HG03280 (cell line): ENCODE data around the gene KHDRBS2.
"Not testable (repeated sequence)": the region's sequence is repeated elsewhere in the genome, so short reads cannot be mapped to it uniquely, and the experiment has no call there.

ENCODE experiments used
- ATAC-seq: cut with Tn5 transposase; IDR thresholded peaks from one replicate; pipeline ENCODE4 v1.9.1; 2021; ENCODE audit warnings: mild to moderate bottlenecking, moderate library complexity; ENCODE audit not compliant: unreplicated experiment

KHDRBS2 gene

DNA sequence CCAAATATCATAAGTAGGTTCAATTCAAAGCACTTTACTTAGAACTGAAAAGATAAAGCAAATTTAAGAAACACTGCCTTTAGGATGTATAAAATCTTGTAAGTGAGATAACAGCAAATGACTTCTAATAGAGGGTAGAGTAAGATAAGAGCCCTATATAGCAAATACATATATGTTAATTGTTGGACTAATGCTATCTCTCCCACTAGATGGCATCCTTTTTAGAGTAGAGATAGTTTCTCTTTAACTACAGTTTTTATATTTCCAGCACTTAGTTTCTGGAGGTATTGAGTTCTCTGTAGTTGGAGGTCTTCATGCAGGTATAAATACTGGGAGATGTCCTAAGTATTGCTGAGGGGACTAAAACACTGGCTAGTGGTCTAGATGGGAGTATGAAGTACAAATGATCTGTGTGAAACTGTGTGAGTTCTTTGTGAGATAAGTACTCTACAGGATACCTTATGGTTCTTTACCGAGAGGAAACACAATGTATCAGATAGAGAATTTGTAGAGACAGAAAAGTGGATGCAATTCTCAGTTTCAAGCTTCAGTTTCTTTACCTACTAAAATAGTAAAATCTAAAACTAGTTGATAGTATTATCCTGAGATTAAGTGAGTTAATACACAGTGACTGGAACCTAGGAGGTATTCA is 399.3 kb downstream of the KHDRBS2 start:
- no peak for ATAC-seq

DNA sequence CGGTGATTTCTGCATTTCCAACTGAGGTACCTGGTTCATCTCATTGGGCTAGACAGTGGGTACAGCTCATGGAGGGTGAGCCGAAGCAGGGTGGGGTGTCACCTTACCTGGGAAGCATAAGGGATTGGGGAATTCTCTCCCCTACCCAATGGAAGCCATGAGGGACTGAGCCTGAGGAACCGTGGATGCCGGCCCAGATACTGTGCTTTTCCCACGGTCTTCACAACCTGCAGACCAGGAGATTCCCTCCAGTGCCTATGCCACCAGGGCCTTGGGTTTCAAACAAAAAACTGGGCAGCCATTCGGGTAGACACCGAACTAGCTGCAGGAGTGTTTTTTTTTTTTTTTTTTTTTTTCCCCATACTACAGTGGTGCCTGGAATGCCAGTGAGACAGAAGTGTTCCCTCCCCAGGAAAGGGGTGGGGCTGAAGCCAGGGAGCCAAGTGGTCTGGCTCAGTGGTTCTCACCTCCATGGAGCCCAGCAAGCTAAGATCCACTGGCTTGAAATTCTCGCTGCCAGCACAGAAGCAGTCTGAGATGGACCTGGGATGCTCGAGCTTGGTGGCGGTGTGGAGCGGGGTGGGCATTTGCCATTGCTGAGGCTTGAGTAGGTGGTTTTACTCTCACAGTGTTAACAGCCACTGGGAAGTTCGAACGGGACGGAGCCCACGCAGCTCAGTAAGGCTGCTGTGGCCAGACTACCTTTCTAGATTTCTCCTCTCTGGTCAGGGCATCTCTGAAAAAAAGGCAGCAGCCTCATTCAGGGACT is 416.2 kb downstream of the KHDRBS2 start:
- ATAC-seq, result no peak

DNA sequence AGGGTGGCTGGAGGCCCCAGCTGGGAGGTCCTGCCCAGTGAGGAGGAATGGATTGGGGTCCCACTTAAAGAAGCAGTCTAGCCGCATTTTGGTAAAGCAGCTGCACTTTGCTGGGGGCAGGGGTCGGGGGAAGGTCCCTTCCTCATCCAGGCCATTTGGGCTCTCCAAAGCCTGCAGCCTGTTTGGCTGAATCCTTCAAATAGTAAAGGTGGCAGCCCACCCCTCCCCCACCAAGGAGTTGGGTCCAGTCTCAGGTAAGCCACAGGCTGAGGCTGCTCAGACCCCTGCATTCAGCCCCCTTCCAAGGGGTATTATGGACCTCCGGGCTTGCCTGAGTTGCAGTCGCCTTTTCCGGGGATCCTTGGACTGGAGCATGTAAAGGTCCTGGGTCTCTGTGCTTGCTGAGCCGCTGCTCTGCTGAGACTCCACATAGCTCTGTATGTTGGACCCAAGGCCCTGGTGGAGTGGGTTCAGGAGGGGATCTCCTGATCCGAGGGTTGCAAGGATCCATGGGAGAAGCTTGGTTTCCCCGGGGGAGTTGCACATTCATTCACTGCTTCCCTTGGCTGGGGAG is 417.4 kb downstream of the KHDRBS2 start:
- ATAC-seq, result no peak

DNA sequence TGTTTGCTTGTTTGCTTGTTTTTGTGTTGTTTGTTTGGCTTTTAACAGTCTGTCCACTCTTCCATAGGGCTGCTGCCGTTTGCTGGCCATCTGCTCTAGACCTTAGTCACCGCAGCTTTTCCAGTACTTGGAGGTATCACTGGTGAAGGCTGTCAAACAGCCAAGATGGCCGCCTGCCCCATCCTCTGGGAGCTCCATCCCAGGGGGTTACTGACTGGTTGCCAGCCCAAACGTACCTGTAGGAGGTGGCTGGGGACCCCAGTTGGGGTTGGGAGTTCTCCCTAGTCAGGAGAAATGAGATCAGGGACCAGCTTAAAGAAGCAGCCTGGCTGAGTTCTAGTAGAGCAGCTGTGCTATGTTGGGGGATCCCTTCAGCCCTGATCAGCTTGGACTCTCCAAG is 418.4 kb downstream of the KHDRBS2 start:
- ATAC-seq, result no peak

DNA sequence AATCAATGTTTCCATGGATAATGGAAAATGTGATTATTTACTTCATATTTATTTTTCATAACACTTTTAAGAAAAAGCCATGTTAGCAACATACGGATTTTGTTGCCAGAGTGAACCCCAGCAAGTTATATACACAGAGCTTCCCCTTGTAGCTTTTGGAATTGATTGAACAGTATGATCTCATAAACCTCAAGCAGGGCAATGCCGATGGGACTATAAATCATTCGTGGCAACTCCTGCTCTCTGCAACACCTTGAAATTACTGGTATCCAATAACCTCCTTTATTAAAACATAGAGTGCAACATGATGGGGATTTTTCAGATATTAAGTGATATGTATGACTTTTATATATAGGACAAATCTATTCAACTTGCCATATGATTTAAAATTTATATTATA is 428.5 kb downstream of the KHDRBS2 start:
- ATAC-seq, result no peak

DNA sequence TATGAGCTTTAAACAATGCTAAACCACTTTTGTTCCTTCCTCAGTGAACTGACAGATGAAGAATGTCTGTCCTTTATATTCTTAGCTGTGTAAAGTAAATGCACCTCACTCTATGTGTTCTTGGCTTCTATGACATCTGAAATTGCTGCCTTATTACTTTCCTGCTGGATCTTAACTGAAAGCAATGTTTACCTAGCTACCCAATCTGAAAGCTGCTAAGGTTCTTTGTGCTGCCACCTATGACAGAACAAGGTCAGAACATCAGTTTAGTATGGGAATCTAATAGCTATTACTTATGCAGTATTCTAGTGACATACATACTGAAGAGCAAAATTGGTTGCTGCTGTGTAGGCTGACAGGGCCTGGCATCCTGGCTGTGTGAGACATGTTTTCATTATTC is 444.1 kb downstream of the KHDRBS2 start:
- no peak for ATAC-seq

DNA sequence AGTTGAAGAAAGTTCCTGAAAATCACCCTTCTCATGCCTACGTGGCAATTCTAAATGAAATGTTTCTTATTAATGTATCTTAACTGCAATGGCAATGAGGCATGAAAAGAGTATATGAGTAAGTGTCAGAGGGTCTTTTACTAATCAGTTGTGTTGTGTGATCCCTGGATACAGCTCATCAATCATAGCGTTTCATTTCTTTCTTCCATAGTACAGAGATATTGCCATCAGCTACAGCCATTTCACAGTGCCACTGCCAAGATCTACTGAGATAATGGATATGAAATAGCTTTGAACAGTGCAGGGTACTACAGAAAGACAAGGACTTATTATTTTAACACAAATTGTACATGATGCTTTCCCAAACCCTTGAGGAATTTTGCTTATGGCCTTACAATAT is 450.8 kb downstream of the KHDRBS2 start:
- no peak for ATAC-seq

DNA sequence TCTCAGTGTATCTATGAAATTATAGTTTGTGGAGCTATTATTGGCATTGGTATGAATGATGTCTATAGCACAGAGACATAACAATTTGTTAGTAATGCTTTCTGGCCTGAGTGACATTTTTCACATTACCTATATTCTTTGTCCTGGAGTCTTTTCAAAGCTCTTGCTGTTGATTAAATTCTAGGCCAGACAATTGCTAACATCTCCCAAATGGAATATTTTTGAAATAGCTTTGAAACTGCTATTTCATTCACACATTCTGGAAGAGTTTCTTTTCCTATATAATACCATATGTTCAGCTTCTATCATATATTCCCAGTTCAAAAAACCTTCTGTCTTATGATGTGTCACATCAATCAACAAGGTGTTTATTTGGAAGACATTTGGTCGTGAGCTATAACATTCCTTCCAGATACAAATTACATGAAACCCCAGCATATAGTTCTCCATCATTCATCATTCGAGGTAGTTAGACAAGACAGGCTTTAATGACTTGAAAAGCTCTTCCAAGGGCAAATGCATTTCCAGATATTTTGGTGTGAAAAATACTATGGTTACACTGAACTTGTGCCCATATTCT is 452.8 kb downstream of the KHDRBS2 start:
- ATAC-seq, result no peak

DNA sequence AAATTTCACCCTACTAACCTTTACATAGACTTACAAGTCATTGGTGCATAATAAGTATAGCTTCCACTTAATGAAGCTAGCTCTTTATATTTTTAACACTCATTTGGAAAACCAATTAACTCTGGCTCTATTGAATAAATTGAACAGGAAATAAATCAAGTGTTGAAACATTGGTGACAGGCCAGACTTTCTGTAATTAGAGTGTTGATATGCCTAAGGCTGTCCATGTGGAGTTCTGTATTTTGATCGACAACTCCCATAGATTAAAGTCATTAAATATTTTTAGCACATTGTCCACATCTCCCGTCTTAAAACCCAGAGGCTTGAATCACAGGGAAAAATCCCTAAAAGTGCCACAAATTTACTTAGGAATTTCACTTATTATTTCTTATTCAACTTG is 468.3 kb downstream of the KHDRBS2 start:
- no peak for ATAC-seq

DNA sequence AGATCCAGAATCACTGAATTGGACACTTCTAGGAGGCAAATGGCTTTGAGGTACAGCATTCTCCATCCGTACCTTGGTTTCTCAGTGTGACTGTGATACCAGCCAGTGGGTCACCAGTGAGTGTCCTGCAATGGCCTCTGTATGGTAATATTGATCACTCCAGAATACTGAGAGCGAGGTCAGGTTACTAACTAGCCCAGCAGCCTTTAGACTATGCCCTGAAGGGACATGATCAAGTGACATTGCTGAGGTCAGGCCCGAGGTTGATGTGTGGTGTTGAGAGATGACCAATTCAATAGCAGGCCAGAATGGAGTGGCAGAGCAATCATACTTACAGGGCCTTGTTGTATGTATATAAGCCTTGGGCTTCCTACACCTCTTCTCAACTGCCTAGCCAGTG is 476.0 kb downstream of the KHDRBS2 start:
- no peak for ATAC-seq

DNA sequence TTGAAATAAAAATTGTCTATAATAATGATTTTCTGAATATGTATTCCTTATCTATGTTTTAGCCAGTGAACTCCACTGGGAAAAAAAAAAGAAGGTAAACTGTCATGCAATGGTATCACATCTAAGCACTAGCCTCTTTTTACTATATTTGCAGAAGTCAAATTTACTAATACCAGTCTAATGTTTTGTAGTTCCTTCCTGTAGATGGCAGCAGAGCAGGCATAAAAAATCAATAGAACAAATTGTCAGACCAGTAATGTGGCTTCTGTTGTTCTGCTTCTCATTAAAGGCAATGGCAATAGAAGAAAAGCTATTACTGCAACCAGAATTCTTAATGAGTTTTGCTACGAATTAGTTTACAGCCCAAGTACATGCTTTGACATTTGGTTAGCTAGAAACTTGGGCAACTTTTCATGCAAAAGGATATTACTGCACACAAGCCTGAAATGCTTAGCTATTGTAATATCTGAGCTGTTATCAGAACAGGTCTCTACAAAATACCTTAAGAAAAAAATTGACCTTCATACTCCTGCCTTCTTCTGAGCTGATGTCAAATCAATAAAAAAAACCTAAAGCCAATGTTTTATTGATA is 476.9 kb downstream of the KHDRBS2 start:
- no peak for ATAC-seq

DNA sequence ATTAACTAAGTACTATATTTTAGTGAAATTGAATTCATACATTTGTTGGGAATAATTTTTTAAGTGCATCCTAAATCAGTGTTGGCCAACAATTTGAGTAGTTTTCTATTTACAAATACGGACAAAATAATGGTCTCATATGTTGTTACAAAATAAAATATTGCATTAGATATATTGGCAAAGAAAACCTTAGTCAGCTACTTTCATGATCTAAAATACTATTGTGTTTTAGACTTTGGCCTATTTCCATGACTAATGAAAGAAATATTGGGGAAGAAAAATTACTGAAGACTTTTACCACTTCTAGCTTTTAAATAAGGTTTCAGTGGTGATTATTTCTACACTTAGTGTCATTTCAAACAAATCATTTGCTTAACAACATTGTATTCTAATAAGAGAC is 498.0 kb downstream of the KHDRBS2 start:
- no peak for ATAC-seq

DNA sequence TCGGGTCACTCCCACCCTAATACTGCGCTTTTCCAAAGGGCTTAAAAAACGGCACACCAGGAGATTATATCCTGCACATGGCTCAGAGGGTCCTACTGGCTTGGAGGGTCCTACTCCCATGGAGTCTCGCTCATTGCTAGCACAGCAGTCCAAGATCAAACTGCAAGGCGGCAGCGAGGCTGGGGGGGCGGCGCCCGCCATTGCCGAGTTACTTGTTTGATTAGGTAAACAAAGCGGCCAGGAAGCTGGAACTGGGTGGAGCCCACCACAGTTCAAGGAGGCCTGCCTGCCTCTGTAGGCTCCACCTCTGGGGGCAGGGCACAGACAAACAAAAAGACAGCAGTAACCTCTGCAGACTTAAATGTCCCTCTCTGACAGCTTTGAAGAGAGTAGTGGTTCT is 516.6 kb downstream of the KHDRBS2 start:
- ATAC-seq, result not testable (repeated sequence)

DNA sequence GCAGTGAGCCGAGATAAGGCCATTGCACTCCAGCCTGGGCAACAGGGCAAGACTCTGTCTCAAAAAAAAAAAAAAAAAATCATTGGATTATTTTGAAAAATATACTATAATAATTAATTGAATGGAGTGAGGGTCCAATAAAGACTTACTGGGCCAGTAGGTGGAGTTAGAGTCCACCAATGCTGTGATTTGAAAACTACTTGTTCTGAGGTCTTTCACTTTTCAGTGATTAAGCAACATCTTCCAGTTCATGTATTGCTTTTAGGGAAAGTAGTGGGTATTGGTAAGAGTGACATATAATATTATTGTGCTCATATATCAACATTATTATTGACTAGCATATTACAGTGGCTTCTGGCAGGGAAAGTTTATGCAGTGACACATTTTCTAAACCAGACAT is 530.3 kb downstream of the KHDRBS2 start:
- ATAC-seq, result no peak

DNA sequence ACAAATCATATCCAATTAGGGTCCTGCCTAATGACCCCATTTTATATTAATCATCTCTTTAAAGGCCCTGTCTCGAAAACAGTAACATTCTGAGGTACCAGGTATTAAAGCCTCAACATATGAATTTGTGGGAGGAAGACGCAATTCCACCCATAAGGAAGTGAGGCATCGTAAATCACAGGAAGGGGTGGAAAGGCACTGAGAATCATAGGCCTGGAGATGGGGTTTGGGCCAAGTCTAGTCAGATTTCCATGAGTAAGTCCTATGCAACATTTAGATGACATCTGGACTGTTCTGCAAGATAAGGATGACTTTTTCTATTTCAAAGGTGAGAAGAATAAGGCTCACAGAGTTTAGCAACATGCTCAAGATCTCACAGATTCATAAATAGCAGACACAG is 534.0 kb downstream of the KHDRBS2 start:
- no peak for ATAC-seq

DNA sequence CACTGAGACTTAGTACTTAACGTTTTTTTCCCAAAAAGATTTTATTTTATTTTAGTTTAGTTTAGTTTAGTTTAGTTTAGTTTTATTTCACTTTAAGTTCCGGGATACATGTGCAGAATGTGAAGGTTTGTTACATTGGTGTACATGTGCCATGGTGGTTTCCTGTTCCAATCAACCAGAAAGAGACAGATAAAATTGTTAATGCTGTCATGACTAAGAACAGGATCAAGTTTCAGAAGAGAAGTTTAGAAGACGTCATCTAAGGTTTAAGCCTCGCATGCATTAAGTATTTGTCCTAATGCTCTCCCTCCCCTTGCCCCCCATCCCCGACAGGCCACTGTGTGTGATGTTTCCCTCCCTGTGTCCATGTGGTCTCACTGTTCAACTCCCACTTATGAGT is 540.0 kb downstream of the KHDRBS2 start:
- no peak for ATAC-seq

DNA sequence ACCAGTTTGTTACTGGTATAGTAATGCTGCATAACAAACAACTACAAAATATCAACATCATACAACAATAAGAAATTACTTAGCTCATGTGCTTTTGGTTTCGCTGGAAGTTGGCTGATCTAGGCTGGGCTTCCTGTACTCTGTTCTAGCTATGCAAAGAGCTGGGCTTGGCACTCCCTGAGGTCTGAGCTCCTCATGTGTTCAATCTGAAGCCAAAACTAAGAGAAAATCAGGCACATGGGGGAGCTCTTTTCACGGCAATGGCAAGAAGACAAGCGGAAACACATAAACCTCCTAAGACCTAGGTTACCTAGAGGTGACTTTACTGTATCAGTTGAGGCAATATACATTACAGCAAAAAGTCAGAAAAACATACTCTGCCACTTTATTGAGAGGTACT is 574.2 kb downstream of the KHDRBS2 start:
- ATAC-seq, result no peak

DNA sequence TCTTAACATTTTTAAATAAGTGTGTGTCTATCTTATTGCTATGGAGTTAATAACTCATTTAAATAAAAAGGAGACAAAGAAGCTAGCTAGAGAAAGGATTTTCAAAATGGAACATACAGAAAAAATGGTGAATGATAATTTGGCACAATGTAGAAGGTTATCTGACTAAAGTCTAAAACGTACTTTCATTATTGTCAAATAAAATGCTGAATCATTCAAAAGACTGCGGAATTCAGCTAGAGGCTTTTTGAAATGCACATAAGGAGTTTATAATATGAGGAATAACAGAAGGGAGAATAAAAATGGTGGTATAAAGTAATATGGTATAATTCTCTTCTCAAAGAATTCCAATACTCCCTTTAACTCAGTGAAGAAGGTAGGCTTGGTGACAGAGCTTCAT is 597.9 kb downstream of the KHDRBS2 start:
- no peak for ATAC-seq

DNA sequence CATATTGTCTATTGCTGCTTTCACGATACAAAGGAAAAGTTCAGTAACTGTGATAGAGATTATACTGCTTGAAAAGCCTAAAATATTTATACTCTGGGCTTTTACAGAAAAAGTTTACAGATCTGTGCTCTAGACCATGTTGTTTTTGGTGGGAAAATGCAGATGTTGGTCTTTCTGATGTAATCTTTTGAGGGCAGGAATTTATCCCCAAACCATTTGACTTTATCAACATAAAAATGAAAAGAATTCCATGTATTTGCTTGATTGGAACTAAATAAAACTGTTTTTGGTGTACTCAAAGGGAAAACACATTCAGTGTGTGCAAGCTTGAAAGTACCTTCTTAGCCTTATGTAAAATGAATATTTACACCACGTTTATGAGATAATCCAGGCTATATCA is 603.5 kb downstream of the KHDRBS2 start:
- no peak for ATAC-seq

DNA sequence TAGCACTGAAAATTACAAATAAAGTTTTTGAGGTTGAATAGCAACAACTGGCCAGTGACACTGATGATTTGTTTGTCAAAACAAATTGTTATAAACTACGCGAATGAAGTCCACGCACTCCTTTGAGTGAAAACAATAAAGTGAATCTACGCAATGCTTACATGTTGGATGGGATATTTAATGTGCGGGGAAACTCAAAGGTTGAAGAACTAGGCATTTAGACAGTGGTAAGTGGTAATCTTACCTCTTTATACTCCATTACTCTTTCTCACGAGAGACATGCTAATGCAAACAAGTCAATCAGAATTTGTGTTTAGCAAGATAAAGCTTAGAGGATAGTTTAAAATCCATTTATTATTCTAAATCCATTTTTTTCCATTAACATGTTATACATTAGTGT is 606.4 kb downstream of the KHDRBS2 start:
- ATAC-seq, result no peak

DNA sequence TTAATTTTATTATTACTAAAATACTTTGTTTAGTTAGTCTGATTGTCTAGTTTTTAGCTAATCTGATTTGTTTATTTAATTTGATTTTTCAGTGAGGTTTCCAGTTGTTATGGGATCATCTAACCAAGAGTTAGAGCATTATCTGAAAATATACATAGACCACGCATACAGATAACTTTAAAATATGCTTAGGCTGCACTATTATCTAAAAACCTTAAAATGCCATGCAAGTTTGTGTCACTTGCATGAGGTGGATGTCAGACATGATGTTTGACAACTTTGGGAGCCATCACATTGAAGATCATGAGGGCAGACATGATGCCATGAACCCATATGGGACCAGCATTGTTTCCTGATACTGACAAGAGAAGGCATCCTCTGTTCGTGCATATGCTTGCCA is 610.3 kb downstream of the KHDRBS2 start:
- no peak for ATAC-seq

DNA sequence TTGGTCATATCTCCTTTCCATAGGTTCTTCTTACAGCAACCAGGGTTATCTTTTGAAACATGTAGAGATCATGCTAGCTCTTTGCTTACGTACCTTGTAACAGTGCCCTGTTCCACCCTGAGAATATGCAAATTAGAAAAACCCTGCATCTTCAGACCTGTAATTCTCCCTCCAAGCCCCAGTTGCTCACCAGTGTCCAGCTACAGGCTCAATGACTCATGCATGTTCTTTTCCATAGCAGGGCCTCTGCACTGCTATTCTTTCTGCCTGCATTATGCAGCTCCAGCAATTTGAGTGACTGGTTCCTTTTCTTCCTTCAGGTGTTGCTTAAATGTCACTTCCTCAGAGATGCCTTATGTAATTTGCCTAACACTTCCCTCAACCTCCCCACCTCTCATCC is 636.2 kb downstream of the KHDRBS2 start:
- ATAC-seq, result no peak
